KOPT-K1 (cell line): ENCODE data around the gene PDP2.

Source experiments
- H3K27ac ChIP-seq: fragments of 200-600 bp; sonication (generic); 2 replicates; pipeline ENCODE4 v1.5.1; 2016; ENCODE audit warnings: antibody characterized with exemption, mild to moderate bottlenecking, low read depth, low read length; ENCODE audit not compliant: poor library complexity, severe bottlenecking
- H3K36me3 ChIP-seq: fragments of 200-600 bp; sonication (generic); 2 replicates; pipeline ENCODE4 v1.5.1; 2017; ENCODE audit warnings: antibody characterized with exemption, mild to moderate bottlenecking, low read length, moderate library complexity; ENCODE audit not compliant: insufficient read depth
- H3K9me3 ChIP-seq: fragments of 200-600 bp; sonication (generic); 2 replicates; pipeline ENCODE4 v1.5.1; 2017; ENCODE audit warnings: antibody characterized with exemption, low read length, mild to moderate bottlenecking; ENCODE audit not compliant: insufficient read depth, poor library complexity, severe bottlenecking

The PDP2 gene

DNA sequence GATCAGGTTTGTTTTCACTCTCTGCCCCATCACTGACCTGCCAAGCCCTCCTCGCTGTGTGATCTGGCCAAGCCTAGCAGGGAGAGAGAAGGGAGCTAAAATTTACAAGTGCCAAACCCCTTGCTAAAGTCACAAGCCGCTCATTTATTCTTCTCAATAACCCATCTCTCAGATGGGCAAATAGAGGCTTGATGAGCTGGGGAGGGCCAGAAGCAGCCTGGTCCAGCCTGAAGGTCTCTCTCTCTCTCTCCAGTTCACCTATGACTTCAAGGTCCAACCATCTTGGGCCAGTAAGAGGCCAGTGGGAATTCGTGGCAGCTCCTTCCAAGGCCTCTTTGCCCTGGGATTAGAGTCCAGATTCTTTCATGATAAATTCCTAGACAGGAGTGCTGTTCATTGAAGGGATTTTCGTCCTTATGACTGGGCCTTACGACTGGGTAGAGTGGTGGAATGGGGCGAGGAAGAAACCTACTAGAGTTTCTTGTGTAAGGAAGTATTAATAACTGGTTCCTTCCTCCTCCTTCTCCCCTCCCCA is 32.7 kb upstream of the PDP2 start:
- H3K27ac ChIP-seq, result no peak overlapping the region

DNA sequence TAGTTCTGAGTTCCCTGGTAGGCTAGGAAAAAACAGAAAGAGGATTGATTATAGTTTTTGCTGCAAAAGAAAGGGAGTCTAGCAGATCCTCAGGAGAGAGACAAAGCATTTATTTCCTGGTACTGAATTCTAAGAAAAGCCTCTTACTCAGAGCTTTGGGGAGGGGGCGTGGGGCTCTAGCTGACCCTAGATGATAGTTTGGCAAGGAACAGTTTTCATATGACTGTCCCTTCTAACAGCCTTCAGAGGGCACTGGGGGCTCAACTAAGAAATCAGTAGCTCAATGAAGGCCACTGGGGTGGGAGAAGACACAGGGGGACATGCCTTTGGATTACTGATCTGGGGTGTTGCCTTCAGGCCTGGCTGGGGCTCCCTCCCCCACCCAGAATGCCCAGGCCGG is 32.1 kb upstream of the PDP2 start:
- H3K36me3 ChIP-seq, result no peaks in the 10 kb centered on the region
- H3K27ac ChIP-seq, result no peak overlapping the region
- no peaks in the 10 kb centered on the region for H3K9me3 ChIP-seq

More for the DNA sequence above, 32.7 kb upstream of the PDP2 start:
- no peaks in the 10 kb centered on the region for H3K36me3 ChIP-seq
- no peaks in the 10 kb centered on the region for H3K9me3 ChIP-seq

GRCh38 chr16:66849021-66849420 is 31.3 kb upstream of the PDP2 start:
- no peaks in the 10 kb centered on the region for H3K36me3 ChIP-seq
- no peak overlapping the region for H3K27ac ChIP-seq
- no peaks in the 10 kb centered on the region for H3K9me3 ChIP-seq

GRCh38 chr16:66849549-66849948 is 30.8 kb upstream of the PDP2 start:
- Histone ChIP-seq H3K36me3 (no peaks in the 10 kb centered on the region), H3K9me3 (no peaks in the 10 kb centered on the region), H3K27ac (no peak overlapping the region)

GRCh38 chr16:66850115-66850815 is 30.1 kb upstream of the PDP2 start:
- Histone ChIP-seq H3K36me3 (no peaks in the 10 kb centered on the region), H3K27ac (no peak overlapping the region)

GRCh38 chr16:66851166-66851964 is 28.9 kb upstream of the PDP2 start:
- no peaks in the 10 kb centered on the region for H3K36me3 ChIP-seq
- no peaks in the 10 kb centered on the region for H3K9me3 ChIP-seq
- H3K27ac ChIP-seq, result no peak overlapping the region

More at GRCh38 chr16:66850115-66850815, 30.1 kb upstream of the PDP2 start:
- H3K9me3 ChIP-seq, result no peaks in the 10 kb centered on the region

GRCh38 chr16:66853261-66854139 is 26.8 kb upstream of the PDP2 start:
- Histone ChIP-seq H3K36me3 (no peaks in the 10 kb centered on the region), H3K27ac (no peak overlapping the region), H3K9me3 (no peaks in the 10 kb centered on the region)

GRCh38 chr16:66856184-66856730 is 24.1 kb upstream of the PDP2 start:
- H3K9me3 ChIP-seq, result no peaks in the 10 kb centered on the region
- H3K27ac ChIP-seq, result no peak overlapping the region
- no peaks in the 10 kb centered on the region for H3K36me3 ChIP-seq

- Histone ChIP-seq H3K36me3 (no peaks in the 10 kb centered on the region), H3K9me3 (no peaks in the 10 kb centered on the region), H3K27ac (no peak overlapping the region)
These were observed 23.5 kb upstream of the PDP2 start for GRCh38 chr16:66856801-66857200.

GRCh38 chr16:66857437-66857836 is 22.9 kb upstream of the PDP2 start:
- H3K27ac ChIP-seq, result no peak overlapping the region
- H3K36me3 ChIP-seq, result no peaks in the 10 kb centered on the region
- no peaks in the 10 kb centered on the region for H3K9me3 ChIP-seq

- no peak overlapping the region for H3K27ac ChIP-seq
These were observed 21.4 kb upstream of the PDP2 start for GRCh38 chr16:66858740-66859396.

DNA sequence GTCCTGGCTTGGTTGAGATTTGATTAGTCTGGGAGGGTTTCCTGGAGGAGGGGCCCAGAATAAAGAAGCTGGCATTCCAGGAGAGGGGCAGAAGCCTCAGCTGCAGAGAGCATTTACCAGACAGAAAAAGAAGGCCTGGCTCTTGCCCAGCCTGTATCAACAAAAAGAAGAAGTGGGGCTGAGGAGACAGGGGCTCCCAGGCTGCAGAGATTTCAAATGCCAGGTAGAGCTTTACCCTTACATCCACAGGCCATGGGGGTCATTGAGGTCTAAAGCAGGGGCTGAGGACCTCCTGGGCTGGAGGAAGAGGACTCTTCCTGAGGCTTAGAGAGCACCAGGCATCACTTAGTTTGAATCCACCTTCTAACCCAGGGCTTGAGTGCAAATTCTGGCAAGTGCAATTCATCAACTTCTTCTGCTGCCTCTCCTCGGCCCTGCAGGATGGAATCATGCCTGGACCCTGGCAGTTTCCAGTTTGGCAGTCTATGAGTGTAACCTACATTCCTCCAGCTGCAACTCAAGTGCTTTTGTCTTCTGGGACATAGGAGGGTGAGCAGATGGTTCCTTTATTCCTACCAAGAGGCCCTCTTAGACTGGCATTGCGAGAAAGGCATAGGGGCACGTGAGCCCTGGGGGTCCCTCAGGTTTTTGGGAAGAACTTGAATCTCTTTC is 20.8 kb upstream of the PDP2 start:
- Histone ChIP-seq H3K36me3 (no peaks in the 10 kb centered on the region), H3K9me3 (no peaks in the 10 kb centered on the region), H3K27ac (no peak overlapping the region)

More at GRCh38 chr16:66858740-66859396, 21.4 kb upstream of the PDP2 start:
- no peaks in the 10 kb centered on the region for H3K9me3 ChIP-seq
- H3K36me3 ChIP-seq, result no peaks in the 10 kb centered on the region

- no peak overlapping the region for H3K27ac ChIP-seq
- H3K9me3 ChIP-seq, result no peaks in the 10 kb centered on the region
- H3K36me3 ChIP-seq, result no peaks in the 10 kb centered on the region
These were observed 18.2 kb upstream of the PDP2 start for GRCh38 chr16:66862023-66862520.

DNA sequence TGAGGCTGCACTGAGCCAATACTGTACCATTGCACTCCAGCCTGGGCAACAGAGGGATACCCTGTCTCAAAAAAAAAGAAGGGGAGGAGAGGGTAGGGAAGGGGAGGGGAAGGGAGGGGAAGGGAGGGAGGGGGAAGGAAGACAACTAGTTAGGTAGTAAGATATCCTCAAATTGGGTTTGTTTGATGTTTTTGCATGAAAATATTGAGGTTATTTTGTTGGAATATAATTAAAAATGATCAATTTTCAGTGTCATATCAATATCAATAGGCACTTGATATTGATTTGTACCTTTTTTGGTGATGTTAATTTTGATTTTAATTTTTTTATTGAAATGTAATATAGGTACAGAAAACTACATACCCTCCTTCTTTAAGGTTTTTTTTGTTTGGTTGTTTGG is 16.6 kb upstream of the PDP2 start:
- Histone ChIP-seq H3K27ac (no peak overlapping the region), H3K9me3 (no peaks in the 10 kb centered on the region), H3K36me3 (no peaks in the 10 kb centered on the region)
